Lower leg skin (tissue), 3 donors: ENCODE results near the gene TAF15.

Experiments
- CTCF ChIP-seq, 3 donors: fragments of 450-650 bp; IDR thresholded peaks; one replicate each; pipeline ENCODE4 v1.5.1; 2016; ENCODE audit warnings: antibody characterized with exemption in 3 of 3, mild to moderate bottlenecking in 3 of 3, moderate library complexity in 2 of 3
- POLR2A ChIP-seq, 2 donors: fragments of 450-650 bp; IDR thresholded peaks; one replicate each; pipeline ENCODE4 v1.6.1; 2016 to 2017; ENCODE audit warnings: antibody characterized with exemption in 2 of 2, mild to moderate bottlenecking in 1 of 2, moderate library complexity in 1 of 2

GRCh38 chr17:35796942-35797341 is 12.3 kb upstream of the TAF15 start:
- TF ChIP-seq CTCF (IDR thresholded peaks at IDR 0.05) = no peak
- no peak for TF ChIP-seq POLR2A (IDR thresholded peaks at IDR 0.05)
